ENCODE measurements around the gene AURKB. TPM values are rescaled to one million over a fixed set of nuclear protein-coding genes. Genes with fewer than 3 reads are reported as not detected.

Gene AURKB
- total and polyA plus RNA-seq, 2 of the 13 experiments (the other 11 are each of a cell fraction or from before 2014, with no cell fraction given) = 29.5 to 75.3 TPM

GRCh38 chr17:8189711-8190477 is 20.5 kb downstream of the AURKB start, which contains the start of gene BORCS6 (continued):
- peak; percentile 47 for TF ChIP-seq CTCF (CRISPR knock-in tag; IDR thresholded peaks at IDR 0.05)
- TF ChIP-seq ZNF790 (CRISPR knock-in tag; IDR thresholded peaks at IDR 0.05; ENCODE audit: borderline replicate concordance) = no peak
- no peak for TF ChIP-seq ELK4 (CRISPR knock-in tag; IDR thresholded peaks at IDR 0.05; ENCODE audit: borderline replicate concordance)
- TF ChIP-seq MAF1 (CRISPR knock-in tag; IDR thresholded peaks at IDR 0.05; ENCODE audit: borderline replicate concordance) = 0 out of 2 replicates have a peak, but pooled peaks have one; percentile 40
- peak; percentile 100 for TF ChIP-seq ZFP91 (CRISPR knock-in tag; IDR thresholded peaks at IDR 0.05; ENCODE audit: borderline replicate concordance)
- no peak for TF ChIP-seq KDM1A (CRISPR knock-in tag; IDR thresholded peaks at IDR 0.05)
- no peak for TF ChIP-seq KIAA2018 (CRISPR knock-in tag; IDR thresholded peaks at IDR 0.05; ENCODE audit: borderline replicate concordance)
- no peak for TF ChIP-seq ZNF224 (CRISPR knock-in tag; IDR thresholded peaks at IDR 0.05)
- no peak for TF ChIP-seq ZXDC (CRISPR knock-in tag; IDR thresholded peaks at IDR 0.05)
- no peak for TF ChIP-seq RNF2 (conservative IDR thresholded peaks at IDR 0.05; ENCODE audit: low read depth)
- no peak for TF ChIP-seq REXO4 (CRISPR knock-in tag; IDR thresholded peaks at IDR 0.05; ENCODE audit: borderline replicate concordance)
- no peak for TF ChIP-seq RFX1 (IDR thresholded peaks at IDR 0.05)
- TF ChIP-seq SIN3B (IDR thresholded peaks at IDR 0.05; ENCODE audit: low read length) = no peak

Measured in HepG2 (cell line).